Measurements from ENCODE around the gene GNLY.

- TF ChIP-seq, protein P1, sequence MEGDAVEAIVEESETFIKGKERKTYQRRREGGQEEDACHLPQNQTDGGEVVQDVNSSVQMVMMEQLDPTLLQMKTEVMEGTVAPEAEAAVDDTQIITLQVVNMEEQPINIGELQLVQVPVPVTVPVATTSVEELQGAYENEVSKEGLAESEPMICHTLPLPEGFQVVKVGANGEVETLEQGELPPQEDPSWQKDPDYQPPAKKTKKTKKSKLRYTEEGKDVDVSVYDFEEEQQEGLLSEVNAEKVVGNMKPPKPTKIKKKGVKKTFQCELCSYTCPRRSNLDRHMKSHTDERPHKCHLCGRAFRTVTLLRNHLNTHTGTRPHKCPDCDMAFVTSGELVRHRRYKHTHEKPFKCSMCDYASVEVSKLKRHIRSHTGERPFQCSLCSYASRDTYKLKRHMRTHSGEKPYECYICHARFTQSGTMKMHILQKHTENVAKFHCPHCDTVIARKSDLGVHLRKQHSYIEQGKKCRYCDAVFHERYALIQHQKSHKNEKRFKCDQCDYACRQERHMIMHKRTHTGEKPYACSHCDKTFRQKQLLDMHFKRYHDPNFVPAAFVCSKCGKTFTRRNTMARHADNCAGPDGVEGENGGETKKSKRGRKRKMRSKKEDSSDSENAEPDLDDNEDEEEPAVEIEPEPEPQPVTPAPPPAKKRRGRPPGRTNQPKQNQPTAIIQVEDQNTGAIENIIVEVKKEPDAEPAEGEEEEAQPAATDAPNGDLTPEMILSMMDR (IDR thresholded peaks at IDR 0.05; ENCODE audit: insufficient read depth, low read length, poor library complexity, severe bottlenecking), result no peak
- no peak for TF ChIP-seq EZH2phosphoT487 (conservative IDR thresholded peaks at IDR 0.05; ENCODE audit: low read length)
These were observed 8.6 kb downstream of the GNLY start for GRCh38 chr2:85702800-85703199.
